A673 (cell line): ENCODE measurements around the gene HNRNPUL2. TPM values are rescaled to one million over a fixed set of nuclear protein-coding genes. Genes with fewer than 3 reads are reported as not detected.
A peak's percentile ranks its signal among the peaks of the same experiment; 100 is the strongest.

Source experiments
- BruUV-seq: library from RNA; stranded (reverse); fragments of 400-500 nt; replicated peaks from 2 replicates; lab custom pipeline; 2021; lab: Mats Ljungman, UMichigan
- CTCF ChIA-PET: fragments of 300-600 bp; sonication (Branson Sonifier 250); formaldehyde crosslinking; loops from one replicate; lab custom pipeline; 2022; ENCODE audit warnings: antibody characterized with exemption; lab: Charles Lee
- POLR2A ChIA-PET: fragments of 300-600 bp; sonication (Branson Sonifier 250); formaldehyde crosslinking; loops from one replicate; lab custom pipeline; 2022; ENCODE audit warnings: antibody characterized with exemption; ENCODE audit not compliant: low non-redundant PET; lab: Charles Lee
- DNase-seq: peaks from one replicate; pipeline ENCODE4 v3.0.0-alpha.2; 2015; ENCODE audit warnings: low spot score
- H3K27ac ChIP-seq: fragments of 200-600 bp; sonication (generic); 2 replicates; pipeline ENCODE4 v1.5.1; 2016; ENCODE audit warnings: mixed run types, low read depth, mild to moderate bottlenecking, mixed read lengths, antibody characterized with exemption, low read length; ENCODE audit not compliant: poor library complexity, severe bottlenecking
- H3K27me3 ChIP-seq: fragments of 200-600 bp; sonication (generic); replicated peaks from 2 replicates; pipeline ENCODE4 v1.6.1; 2017; ENCODE audit warnings: mixed run types, low read depth, mild to moderate bottlenecking, mixed read lengths, antibody characterized with exemption, low read length; ENCODE audit not compliant: insufficient read depth, poor library complexity
- H3K36me3 ChIP-seq: fragments of 200-600 bp; sonication (generic); 2 replicates; pipeline ENCODE4 v1.6.1; 2016; ENCODE audit warnings: mixed run types, mild to moderate bottlenecking, mixed read lengths, antibody characterized with exemption, low read length; ENCODE audit not compliant: insufficient read depth, poor library complexity, severe bottlenecking
- H3K4me1 ChIP-seq: fragments of 200-600 bp; sonication (generic); 2 replicates; pipeline ENCODE4 v1.6.1; 2017; ENCODE audit warnings: mixed run types, mild to moderate bottlenecking, mixed read lengths, antibody characterized with exemption, low read length; ENCODE audit not compliant: insufficient read depth, poor library complexity, severe bottlenecking
- H3K4me3 ChIP-seq: fragments of 200-600 bp; sonication (generic); 2 replicates; pipeline ENCODE4 v1.5.1; 2016; ENCODE audit warnings: low read depth, mixed run types, mild to moderate bottlenecking, mixed read lengths, low read length; ENCODE audit not compliant: poor library complexity, severe bottlenecking
- H3K9me3 ChIP-seq: fragments of 200-600 bp; sonication (generic); 2 replicates; pipeline ENCODE4 v1.6.1; 2016; ENCODE audit warnings: mixed run types, low read depth, mild to moderate bottlenecking, mixed read lengths, antibody characterized with exemption, low read length; ENCODE audit not compliant: poor library complexity, severe bottlenecking
- CTCF ChIP-seq: fragments of 300-800, 200-600 bp; sonication (generic); conservative IDR thresholded peaks from 2 replicates; pipeline ENCODE4 v1.5.1; 2017; ENCODE audit warnings: low read depth, mild to moderate bottlenecking, antibody characterized with exemption, low read length, moderate library complexity, mixed read lengths
- EZH2 ChIP-seq: fragments of 200-600 bp; sonication (generic); IDR thresholded peaks from 2 replicates; pipeline ENCODE4 v1.6.1; 2017; ENCODE audit warnings: borderline replicate concordance, low read depth, mild to moderate bottlenecking, mixed read lengths, antibody characterized with exemption, low read length; ENCODE audit not compliant: poor library complexity, severe bottlenecking
- intact Hi-C: fragments of 100-400 bp; cut with micrococcal nuclease; formaldehyde crosslinking; loops from one replicate; pipeline ENCODE4 v1.10.0; 2022; ENCODE audit not compliant: unreplicated experiment
- total RNA-seq: library from RNA; stranded (reverse); gene quantifications from 2 replicates; pipeline ENCODE4 v1.2.3, GENCODE V29; 2021

Gene HNRNPUL2
- total RNA-seq, 1 experiment from 2014 or later: 104 TPM

- POLR2A ChIA-PET: no interaction called here
- Histone ChIP-seq H3K27me3 (no peaks in the 10 kb centered on the region), H3K27ac (peak within 1 kb of the TSS; percentile 96), H3K4me1 (peaks cover 38% of the 10 kb centered on the region), H3K9me3 (no peaks in the 10 kb centered on the region), H3K36me3 (peaks cover 21% of the 10 kb centered on the region), H3K4me3 (peak within 1 kb of the TSS; percentile 65)
- no TSS peak for BruUV-seq
- TF ChIP-seq CTCF (no peak), EZH2 (no peak)
- CTCF ChIA-PET: interaction anchor here (0.6 kb wide), 1 partner anchor 9 kb away, joined by 5 read pairs; no protein-coding TSS in a partner anchor
- peak; percentile 64 for DNase-seq
- intact Hi-C loops: loop anchor here (5.0 kb wide), 2 partner anchors 115 to 310 kb away; partner anchors contain the start of gene TUT1
Measured at GRCh38 chr11:62707277-62707861, 19.9 kb downstream of the HNRNPUL2 start, which contains the start of the genes BSCL2 and GNG3. BSCL2 (minus strand) TSS chr11:62707424; CDS start chr11:62707195, 229 bp downstream. GNG3 (plus strand) TSS chr11:62707676; CDS start chr11:62708296, 620 bp downstream.

- H3K36me3 ChIP-seq: peaks cover 18% of the 10 kb centered on the region
- peak overlapping the region; percentile 75 for H3K27ac ChIP-seq
- H3K4me3 ChIP-seq: peak overlapping the region; percentile 65
- POLR2A ChIA-PET: interaction anchor here (1.6 kb wide), 1 partner anchor 42 kb away, joined by 5 read pairs; the partner anchor contains the start of genes C11orf98 and CSKMT
- CTCF ChIA-PET: interaction anchor here (0.6 to 0.7 kb wide), 2 partner anchors 63 to 371 kb away, joined by 8 to 9 read pairs; no protein-coding TSS in a partner anchor
- no peak for TF ChIP-seq EZH2
- H3K4me1 ChIP-seq: peaks cover 38% of the 10 kb centered on the region
- BruUV-seq: no TSS peak
- no peak for DNase-seq
- no peaks in the 10 kb centered on the region for H3K9me3 ChIP-seq
- H3K27me3 ChIP-seq: no peaks in the 10 kb centered on the region
- intact Hi-C loops: loop anchor here (5.0 kb wide), 2 partner anchors 115 to 310 kb away; partner anchors contain the start of gene TUT1
Measured at GRCh38 chr11:62706850-62707247, 20.4 kb downstream of the HNRNPUL2 start.

GRCh38 chr11:62705880-62706849 is 21.1 kb downstream of the HNRNPUL2 start:
- peaks cover 38% of the 10 kb centered on the region for H3K4me1 ChIP-seq
- intact Hi-C loops: loop anchor here (5.0 kb wide), 2 partner anchors 114 to 309 kb away; partner anchors contain the start of gene TUT1
- H3K4me3 ChIP-seq: peak overlapping the region; percentile 65
- BruUV-seq: TSS peak; percentile 24
- ChIA-PET POLR2A (interaction anchor here (1.6 kb wide), 1 partner anchor 41 kb away, joined by 5 read pairs; the partner anchor contains the start of genes C11orf98 and CSKMT), CTCF (interaction anchor here (0.5 to 0.7 kb wide), 4 partner anchors 9 to 371 kb away, joined by 3 to 9 read pairs (median 8); no protein-coding TSS in a partner anchor)
- no peaks in the 10 kb centered on the region for H3K27me3 ChIP-seq
- TF ChIP-seq EZH2: no peak
- no peak for TF ChIP-seq CTCF
- peaks cover 18% of the 10 kb centered on the region for H3K36me3 ChIP-seq
- H3K9me3 ChIP-seq: no peaks in the 10 kb centered on the region
- peak overlapping the region; percentile 75 for H3K27ac ChIP-seq
- DNase-seq: peak; percentile 99
